Panc1 (cell line): Measurements from ENCODE around the gene MAD1L1. TPM values are rescaled to one million over a fixed set of nuclear protein-coding genes. Genes with fewer than 3 reads are reported as not detected.

ENCODE experiments used
- ATAC-seq: fragments of 200-7000 bp; cut with Tn5 transposase; 2 replicates; pipeline ENCODE4 v1.9.1; 2020; ENCODE audit warnings: mild to moderate bottlenecking, moderate library complexity
- BruUV-seq: library from RNA; stranded (reverse); fragments of 400-500 nt; replicated peaks from 2 replicates; lab custom pipeline; 2021; lab: Mats Ljungman, UMichigan
- CTCF ChIA-PET: fragments of 300-600 bp; sonication (Branson Sonifier 250); formaldehyde crosslinking; loops from one replicate; lab custom pipeline; 2022; ENCODE audit warnings: antibody characterized with exemption; lab: Charles Lee
- POLR2A ChIA-PET: fragments of 300-600 bp; sonication (Branson Sonifier 250); formaldehyde crosslinking; loops from one replicate; lab custom pipeline; 2022; ENCODE audit warnings: antibody characterized with exemption; lab: Charles Lee
- DNase-seq: peaks from one replicate; pipeline ENCODE4 v3.0.0-alpha.2; 2010; ENCODE audit warnings: low read depth, low spot score
- H3K27ac ChIP-seq: 2 replicates; pipeline ENCODE4 v1.5.1; 2011; ENCODE audit warnings: mild to moderate bottlenecking, low read length, inconsistent platforms
- H3K27me3 ChIP-seq: fragments of 200-500 bp; sonication (Bioruptor generic); 2 replicates; pipeline ENCODE4 v1.6.0; 2014; ENCODE audit warnings: low read length, inconsistent platforms; ENCODE audit not compliant: control insufficient read depth, insufficient read depth
- H3K36me3 ChIP-seq: fragments of 200-500 bp; sonication (Bioruptor generic); 2 replicates; pipeline ENCODE4 v1.5.1; 2014; ENCODE audit warnings: inconsistent platforms, mild to moderate bottlenecking, low read length, moderate library complexity; ENCODE audit not compliant: control insufficient read depth, insufficient read depth
- H3K4me1 ChIP-seq: 2 replicates; pipeline ENCODE4 v1.5.1; 2011; ENCODE audit warnings: inconsistent platforms, mild to moderate bottlenecking, low read length, moderate library complexity; ENCODE audit not compliant: control insufficient read depth, insufficient read depth
- H3K4me3 ChIP-seq, 2 experiments: 2 replicates each; pipeline ENCODE4 v1.5.1; 2011 to 2012; ENCODE audit warnings: low read depth in 2 of 2, low read length in 2 of 2, mild to moderate bottlenecking in 2 of 2, inconsistent platforms in 1 of 2, moderate library complexity in 1 of 2
- H3K9me3 ChIP-seq: fragments of 200-500 bp; sonication (Bioruptor generic); 2 replicates; pipeline ENCODE4 v1.5.1; 2014; ENCODE audit warnings: low read depth, mild to moderate bottlenecking, inconsistent platforms, low read length, moderate library complexity; ENCODE audit not compliant: control insufficient read depth, insufficient read depth
- CTCF ChIP-seq: fragments of 450-650 bp; IDR thresholded peaks from 2 replicates; pipeline ENCODE4 v1.5.1; 2017; ENCODE audit warnings: mild to moderate bottlenecking
- POLR2AphosphoS5 ChIP-seq: IDR thresholded peaks from 2 replicates; pipeline ENCODE4 v1.6.1; 2012; ENCODE audit warnings: mild to moderate bottlenecking, low read depth, low read length, moderate library complexity
- REST ChIP-seq, 2 experiments: IDR thresholded peaks; 2 replicates each; pipeline ENCODE4 v1.6.1; 2011 to 2012; ENCODE audit warnings: low read depth in 2 of 2, control low read depth in 1 of 2, low read length in 1 of 2, mild to moderate bottlenecking in 1 of 2, moderate library complexity in 1 of 2; ENCODE audit not compliant: insufficient read depth in 1 of 2
- SIN3A ChIP-seq: IDR thresholded peaks from 2 replicates; pipeline ENCODE4 v1.6.1; 2012; ENCODE audit warnings: low read depth, mild to moderate bottlenecking, low read length, moderate library complexity, borderline replicate concordance; ENCODE audit not compliant: insufficient read depth
- TCF7L2 ChIP-seq: IDR thresholded peaks from 2 replicates; pipeline ENCODE4 v1.6.1; 2011; ENCODE audit warnings: mild to moderate bottlenecking, low read depth, low read length, inconsistent platforms
- in situ Hi-C: cut with HindIII; loops from 2 replicates; pipeline ENCODE4 v1.10.0; 2016; ENCODE audit warnings: low sequenced_read_pairs, low pct_unique_long_range_greater_than_20kb
- intact Hi-C: fragments of 100-400 bp; cut with micrococcal nuclease; formaldehyde crosslinking; loops from one replicate; pipeline ENCODE4 v1.10.0; 2022; ENCODE audit not compliant: unreplicated experiment
- total RNA-seq: library from RNA; stranded (reverse); gene quantifications from one replicate; pipeline ENCODE4 v1.2.1, GENCODE V29; 2021; ENCODE audit not compliant: unreplicated experiment

MAD1L1 gene
- total RNA-seq, 1 experiment from 2014 or later = 70.8 TPM

GRCh38 chr7:2251381-2251780 is 18.6 kb upstream of the MAD1L1 start:
- H3K27me3 ChIP-seq = no peaks in the 10 kb centered on the region
- BruUV-seq = no TSS peak
- TF ChIP-seq TCF7L2 (no peak), CTCF (no peak), SIN3A (no peak), REST (IDR thresholded peaks at IDR 0.05; ENCODE audit: insufficient read depth in 1 of 2, low read depth in 2 of 2, low read length in 1 of 2) (no peak), POLR2AphosphoS5 (no peak)
- in situ Hi-C loops (no loop called here), intact Hi-C loops (no loop called here)
- H3K4me1 ChIP-seq = peaks cover 5% of the 10 kb centered on the region
- no peak overlapping the region for H3K27ac ChIP-seq
- CTCF ChIA-PET = no interaction called here
- no peak for DNase-seq
- H3K9me3 ChIP-seq = no peaks in the 10 kb centered on the region
- H3K4me3 ChIP-seq = no peak overlapping the region
- no peaks in the 10 kb centered on the region; the same call in 1 of the 2 replicates for H3K36me3 ChIP-seq
- ATAC-seq = no peak
- POLR2A ChIA-PET = no interaction called here

DNA sequence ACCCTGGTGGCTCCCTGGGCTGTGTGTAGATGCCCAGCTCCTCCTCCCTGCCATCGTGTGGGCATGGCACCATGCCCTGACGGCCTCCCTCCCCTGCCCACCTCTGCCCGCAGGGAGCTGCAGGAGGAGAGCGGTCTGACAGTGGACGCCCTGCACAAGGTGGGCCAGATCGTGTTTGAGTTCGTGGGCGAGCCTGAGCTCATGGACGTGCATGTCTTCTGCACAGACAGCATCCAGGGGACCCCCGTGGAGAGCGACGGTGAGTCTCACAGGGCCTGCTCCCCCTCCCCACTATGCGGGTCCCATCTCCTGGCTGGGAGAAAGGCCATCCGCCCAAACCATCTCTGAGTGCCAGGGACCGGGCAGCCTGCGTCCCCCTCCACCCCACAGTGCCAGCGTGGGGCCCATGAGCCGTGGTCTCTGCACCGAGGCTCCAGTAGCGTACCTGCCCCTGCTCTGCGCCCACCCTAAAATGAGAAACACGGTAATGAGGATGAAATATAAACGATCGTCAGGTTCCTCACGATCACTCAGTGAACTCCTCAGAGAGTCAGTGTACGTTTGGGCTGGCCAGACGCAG is 17.1 kb upstream of the MAD1L1 start:
- no peaks in the 10 kb centered on the region for H3K9me3 ChIP-seq
- intact Hi-C loops (loop anchor here (5.0 kb wide), 1 partner anchor 97 kb away; no protein-coding TSS in a partner anchor), in situ Hi-C loops (no loop called here)
- no peak for TF ChIP-seq POLR2AphosphoS5
- TF ChIP-seq REST (IDR thresholded peaks at IDR 0.05; ENCODE audit: insufficient read depth in 1 of 2, low read depth in 2 of 2, low read length in 1 of 2) = no peak
- no peak for TF ChIP-seq CTCF
- TF ChIP-seq TCF7L2 = no peak
- TF ChIP-seq SIN3A = no peak
- no peaks in the 10 kb centered on the region for H3K27me3 ChIP-seq
- peak; percentile 1; the same call in 1 of the 2 replicates for ATAC-seq
- no TSS peak for BruUV-seq
- no peak overlapping the region for H3K4me3 ChIP-seq
- no peak for DNase-seq
- ChIA-PET CTCF (interaction anchor here (1.7 kb wide), 1 partner anchor 98 kb away, joined by 7 read pairs; no protein-coding TSS in a partner anchor), POLR2A (interaction anchor here (0.6 to 1.0 kb wide), 2 partner anchors 17 to 1749 kb away, joined by 3 read pairs; no protein-coding TSS in a partner anchor)
- H3K36me3 ChIP-seq = no peaks in the 10 kb centered on the region
- peaks cover 5% of the 10 kb centered on the region for H3K4me1 ChIP-seq
- no peak overlapping the region for H3K27ac ChIP-seq
